Pons (tissue), 1 donor: ENCODE measurements around the gene MPZL2.

Experiments used
- DNase-seq: peaks from one replicate; pipeline ENCODE4 v3.0.0-alpha.2; 2016; ENCODE audit warnings: low spot score

The MPZL2 gene

DNA sequence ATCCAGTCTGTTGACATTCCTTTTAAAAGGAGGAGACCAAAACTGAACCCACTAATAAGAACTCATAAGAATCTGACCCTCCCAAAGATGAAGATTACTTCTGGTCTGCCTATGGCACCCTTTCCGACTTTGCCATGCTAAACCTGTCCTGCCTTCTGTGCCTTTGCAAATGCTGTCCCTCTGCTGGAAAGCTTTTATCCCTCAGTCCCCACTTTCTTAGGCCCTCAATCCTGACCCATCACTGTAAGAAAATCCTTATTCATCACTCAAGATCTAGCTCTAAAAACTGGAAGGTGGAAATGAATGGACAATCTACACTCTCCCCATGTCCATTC is 22.4 kb downstream of the MPZL2 start:
- DNase-seq = no peak

DNA sequence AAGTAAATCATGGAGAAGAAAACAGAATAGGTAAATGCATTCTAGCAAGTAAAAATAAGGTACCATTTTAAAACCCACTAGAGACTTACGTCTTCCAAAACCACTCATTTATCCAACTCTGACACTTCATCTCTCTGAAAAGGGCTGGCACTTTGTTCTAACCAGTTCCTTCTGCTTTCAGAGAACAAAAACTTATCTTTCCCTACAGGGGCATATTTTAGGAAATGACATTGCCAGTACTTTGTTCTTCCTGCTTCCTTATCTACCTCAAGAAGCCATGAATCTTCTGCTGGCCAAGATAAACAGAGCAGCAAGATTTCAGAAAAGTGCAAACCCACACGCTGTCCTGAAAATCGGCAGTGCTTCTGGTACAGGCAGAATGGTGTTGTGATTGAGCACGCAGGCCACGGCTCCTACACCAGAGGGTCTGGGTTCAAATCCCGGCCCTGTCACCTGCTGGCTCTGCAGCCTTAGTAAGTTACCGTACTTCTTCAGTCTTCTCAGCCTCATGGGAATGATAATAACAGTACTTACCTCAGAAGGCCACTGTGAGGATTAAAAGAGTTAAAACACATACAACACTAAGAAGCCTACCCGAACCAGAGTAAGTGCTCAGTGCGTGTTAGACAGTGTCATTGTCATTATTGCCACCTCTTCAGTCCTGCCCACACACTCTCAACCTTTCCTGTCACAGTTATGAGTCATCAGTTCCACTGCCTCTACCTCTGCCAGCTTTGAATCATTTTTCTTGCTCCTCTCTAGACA is 22.9 kb downstream of the MPZL2 start:
- DNase-seq = peak; percentile 17

DNA sequence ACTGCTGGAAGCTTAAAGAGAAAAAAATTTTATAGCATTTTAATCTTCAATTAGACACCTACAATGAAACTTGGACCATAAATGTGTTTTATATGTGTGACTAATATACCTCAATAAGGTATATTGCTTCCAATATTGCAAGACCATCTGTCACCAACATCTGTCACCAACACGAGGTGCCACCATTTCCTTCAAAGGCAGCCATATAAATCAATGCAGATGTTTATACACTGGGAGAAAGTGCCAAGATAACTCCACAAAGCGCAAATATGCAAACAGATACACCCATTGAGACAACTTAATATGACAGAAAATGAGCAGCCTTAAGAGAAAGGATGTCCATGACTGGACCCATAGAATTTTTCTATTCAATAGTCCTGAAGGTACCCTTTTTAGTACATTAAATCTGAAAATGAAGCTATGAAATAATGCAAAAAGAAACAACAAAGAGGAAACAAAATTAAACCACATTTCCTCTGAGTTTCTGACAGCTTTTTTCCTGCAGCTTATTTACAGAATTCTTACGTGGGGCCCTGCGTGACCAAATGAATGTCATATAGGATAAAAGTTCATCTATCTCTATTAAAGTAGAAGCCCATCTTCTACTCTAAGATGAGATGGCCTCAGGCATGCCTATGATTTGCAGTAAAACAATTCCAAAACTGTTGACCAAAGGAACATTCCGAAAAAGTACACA is 24.4 kb downstream of the MPZL2 start:
- DNase-seq = no peak

DNA sequence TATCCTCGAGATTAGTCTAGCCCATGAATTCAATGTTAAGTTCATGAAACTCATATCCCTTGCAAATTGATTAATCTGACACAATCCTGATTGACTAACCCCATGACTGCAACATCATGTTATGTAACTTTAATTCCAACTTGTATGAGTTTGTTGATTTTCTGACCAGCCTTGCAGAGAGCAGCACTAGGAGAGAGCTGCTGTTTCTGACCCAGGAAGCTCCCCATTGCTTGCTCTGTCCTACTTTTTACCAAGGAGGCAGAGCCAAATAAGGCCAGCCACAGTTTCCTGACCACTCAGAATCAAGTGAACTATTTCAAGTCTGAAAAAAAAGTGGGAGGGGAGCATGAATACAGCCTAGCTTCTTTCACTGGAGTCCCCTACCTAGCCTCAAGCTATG is 25.2 kb downstream of the MPZL2 start:
- DNase-seq = no peak

DNA sequence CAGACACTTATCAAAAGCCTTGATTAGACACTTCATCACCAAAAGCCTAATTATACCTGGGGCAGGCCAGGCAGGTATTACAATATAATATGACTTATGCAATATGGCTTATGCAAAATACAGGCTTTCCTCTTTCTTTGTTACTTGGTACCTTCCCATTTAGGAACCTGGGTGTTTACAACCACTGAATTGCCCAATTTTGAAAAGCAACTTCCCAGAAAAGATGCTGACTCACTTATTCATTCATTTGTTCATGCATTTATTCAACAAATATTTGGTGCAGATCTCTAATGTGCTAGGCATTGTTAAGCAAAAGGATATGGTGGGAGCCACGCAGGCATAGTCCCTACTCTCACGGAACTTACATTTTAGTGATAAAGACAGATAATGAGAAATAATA is 25.7 kb downstream of the MPZL2 start:
- no peak for DNase-seq

DNA sequence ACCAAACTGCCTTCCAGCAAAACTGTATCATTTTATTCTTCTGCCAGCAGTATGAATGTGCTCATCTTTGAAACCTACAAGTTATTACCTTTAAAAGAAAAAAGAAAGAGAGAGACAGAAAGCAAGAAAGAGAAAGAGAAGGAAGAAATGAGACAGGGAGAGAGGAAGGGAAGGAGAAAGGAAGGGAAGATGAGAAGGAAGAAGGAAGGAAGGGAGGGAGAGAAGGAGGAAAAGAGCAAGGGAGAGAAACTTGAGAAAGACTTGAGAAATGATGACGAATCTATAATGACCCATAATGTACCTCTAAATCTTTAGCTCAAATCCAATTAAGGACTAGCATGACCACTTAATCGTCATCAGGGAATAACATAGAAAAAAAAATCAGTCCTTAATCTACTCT is 27.9 kb downstream of the MPZL2 start:
- DNase-seq = no peak

DNA sequence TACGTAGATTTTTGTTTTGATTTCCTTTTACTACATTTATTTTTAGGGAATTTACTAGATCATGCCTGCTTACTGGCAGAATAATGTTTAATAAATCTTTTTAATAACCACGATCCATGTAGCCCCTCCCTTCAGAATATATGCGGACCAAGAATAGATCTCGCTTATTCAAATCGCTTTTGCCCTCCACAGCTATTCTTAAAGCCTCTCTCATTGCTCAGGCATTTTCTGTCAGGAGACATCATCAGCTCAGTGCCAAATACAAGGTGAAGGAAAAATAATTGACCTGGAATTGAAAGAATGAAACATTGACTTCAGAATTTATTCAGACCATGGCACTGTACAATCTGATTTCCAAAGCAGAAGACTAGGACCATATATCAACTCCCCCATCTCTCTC is 29.3 kb downstream of the MPZL2 start:
- DNase-seq = no peak

DNA sequence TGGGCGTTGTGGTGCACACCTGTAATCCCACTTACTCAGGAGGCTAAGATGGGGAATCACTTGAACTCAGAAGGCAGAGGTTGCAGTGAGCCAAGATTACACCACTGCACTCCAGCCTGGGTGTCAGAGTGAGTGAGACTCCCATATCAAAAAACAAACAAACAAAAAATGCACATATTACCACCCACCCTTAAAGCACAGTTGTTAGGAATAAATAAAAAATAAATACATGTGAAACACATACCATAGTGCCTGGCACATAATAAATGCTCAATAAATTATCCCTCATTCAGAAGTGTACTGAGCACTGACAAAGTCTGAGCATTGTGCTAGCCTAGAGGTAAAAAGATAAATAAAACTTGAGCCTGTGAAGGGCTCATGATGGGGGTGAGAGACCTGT is 30.2 kb downstream of the MPZL2 start:
- DNase-seq = no peak

DNA sequence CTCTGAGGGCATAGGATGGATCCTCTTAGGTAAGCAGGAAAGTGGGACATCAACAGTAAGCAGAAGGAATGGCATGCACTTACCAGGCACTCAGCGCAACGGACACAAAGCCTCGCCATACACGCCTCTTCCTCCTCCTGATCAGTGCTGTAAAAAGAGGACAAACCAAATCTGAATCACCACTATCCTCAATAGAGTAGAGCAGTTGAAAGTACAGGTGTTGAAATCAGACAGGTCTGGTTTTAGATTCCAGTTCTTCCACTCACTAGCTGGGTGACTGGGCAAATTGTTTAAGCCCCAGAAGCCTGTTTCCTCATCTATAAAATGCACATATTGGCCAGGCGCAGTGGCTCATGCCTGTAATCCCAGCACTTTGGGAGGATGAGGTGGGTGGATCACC is 30.7 kb downstream of the MPZL2 start:
- no peak for DNase-seq

DNA sequence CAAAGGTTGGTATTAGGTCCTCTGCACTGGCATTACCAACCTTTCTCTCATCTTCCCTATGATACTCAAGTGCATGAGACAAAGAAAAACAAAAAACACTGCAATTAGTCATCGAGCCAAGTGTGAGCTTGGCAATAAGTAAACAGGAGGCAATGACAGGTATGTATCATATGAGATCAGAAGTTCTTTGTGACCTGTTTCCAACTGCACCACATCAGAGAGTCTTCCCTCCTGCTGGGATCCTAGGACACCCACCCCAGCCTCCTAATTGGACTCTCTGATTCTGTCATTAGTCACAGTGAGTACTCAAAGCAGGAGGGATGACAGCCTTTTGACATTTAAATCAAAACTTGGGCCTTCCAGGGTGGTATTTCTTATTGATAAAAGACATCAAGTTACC is 31.4 kb downstream of the MPZL2 start:
- DNase-seq = no peak

DNA sequence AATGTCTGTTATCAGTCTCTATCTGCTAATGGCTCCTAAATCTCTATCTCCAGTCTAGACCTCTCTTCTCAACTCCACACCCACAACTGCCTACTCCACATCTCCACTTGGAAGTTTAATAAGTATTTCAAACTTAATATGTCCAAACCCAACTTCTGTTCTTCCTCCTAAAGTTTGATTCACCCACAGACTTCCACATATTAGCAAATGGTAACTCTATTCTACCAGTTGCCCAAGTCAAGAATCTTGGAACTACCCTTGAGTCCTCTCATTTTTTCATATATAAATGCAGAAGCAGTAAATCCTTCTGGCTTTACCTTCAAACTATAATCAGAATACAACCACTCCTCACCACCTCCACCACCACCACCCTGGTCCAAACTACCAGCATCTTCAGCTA is 32.6 kb downstream of the MPZL2 start:
- DNase-seq = no peak

DNA sequence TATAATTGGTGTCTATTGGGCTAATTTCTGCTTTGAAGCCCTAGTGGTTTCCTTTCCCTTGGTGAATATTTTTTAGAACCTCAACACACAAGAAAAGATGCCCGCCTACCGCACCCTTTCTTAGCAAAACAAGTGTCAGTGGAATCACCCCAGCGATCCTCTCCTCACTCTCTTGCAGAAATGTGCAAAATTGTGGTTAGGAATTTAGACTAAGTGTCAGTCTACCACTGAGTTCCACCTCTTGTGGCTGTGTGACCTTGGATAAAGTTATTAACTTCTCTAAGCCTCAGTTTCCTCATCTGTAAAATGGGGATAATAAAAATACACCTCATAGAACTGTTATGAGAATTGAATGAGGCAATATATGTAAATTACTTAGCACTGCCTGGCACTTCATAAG is 34.0 kb downstream of the MPZL2 start:
- no peak for DNase-seq

DNA sequence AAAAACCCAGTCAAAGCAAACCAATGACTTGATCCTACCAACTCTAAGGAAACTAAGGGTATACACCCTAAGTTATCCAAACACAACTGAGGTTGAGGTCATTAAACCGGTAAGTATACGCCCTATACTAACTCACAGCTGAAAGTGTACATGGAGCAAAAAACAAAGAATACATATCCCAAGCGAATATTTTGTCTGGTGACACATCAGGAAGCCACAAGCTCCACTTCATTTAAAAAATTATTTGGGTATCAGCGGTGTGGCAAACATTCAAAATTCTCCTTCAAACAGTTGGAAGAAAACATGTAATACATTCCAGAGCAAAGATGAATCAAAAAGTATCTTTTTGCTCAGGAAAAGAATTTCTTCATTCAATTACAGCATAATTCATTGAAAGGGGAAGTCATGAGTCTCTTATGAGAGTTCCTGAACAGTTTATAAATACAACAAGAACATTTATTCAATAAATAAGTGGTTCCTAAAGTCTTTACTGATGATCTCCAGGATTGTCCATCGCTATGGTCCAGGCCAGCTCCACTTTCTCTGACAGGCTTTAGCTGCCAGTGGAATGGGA is 34.7 kb downstream of the MPZL2 start:
- no peak for DNase-seq

DNA sequence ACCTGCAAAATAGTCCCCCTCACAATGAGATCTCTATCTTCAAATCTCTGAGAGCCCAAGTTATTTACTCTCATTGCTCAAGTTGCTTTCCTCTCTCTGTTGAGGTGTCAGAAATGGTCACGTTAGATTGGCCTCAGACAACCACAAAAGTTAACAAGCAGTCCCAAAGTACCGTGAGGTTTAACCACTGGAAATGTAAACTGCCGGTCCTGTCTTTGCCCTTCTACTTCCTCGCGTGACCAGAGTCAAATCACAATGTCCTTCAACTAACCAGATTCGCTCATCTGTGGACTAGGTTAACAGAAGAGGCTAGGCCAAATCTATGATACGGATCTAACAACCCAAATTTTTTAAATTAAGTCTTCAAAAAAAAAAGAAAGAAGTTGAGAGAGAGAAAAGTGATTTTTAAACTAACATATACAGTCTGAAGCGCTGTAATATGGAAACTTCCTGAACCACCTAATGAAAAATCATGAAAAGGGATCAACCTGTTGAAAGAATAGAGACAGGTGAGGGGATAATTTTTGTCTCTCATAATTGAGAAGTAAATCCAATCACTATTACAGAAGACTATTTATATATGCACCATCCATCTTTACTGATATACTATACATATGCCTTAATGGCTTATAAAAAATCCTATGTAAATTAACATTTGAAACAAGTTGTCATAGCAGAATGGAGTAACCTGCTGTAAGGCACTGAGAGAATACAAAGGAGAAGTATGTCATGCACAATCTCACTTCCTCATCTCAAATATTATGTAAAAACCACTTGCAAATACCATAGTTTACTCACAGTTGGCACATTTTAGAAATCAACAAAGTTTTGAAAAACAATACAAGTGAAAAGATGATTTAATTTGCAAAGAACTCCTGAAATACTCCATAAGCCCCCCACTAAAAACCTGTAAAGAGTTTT is 36.0 kb downstream of the MPZL2 start:
- DNase-seq = peak; percentile 8

DNA sequence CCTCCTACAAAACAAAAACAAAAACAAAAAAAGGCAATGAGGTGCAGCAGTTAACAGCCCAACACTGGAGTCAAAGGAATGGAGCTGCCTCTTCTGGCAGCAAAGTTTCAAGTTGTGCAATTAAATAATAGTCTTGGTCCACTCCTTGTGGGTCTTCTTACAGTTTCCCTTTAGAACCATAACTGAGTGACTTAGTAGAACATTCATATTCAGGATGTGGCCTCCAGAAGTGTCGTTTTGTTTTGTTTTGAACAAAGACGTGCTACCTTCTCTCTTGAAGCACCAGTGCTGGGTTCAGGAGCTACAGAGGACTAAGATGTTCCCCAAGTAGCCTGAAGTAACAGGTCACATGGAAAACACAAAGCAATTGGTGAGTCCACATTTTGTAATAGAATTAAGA is 37.3 kb downstream of the MPZL2 start:
- DNase-seq = no peak

DNA sequence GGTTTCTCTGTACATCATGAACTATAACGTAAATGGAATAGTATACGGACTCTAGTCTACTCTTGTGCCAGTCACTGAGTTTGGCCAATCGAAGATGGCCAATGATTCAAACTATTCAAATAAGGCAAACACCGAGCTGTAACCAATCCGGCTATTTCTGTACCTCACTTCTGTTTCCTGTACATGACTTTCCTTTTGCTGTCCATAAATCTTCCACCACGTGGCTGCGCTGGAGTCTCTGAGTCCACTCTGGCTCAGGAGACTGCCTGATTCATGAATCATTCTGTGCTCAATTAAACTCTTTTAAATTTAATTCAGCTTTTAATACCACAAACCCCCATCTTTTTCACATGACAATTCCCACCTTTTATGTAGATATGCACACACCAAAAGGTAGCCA is 37.8 kb downstream of the MPZL2 start:
- peak; percentile 9 for DNase-seq

DNA sequence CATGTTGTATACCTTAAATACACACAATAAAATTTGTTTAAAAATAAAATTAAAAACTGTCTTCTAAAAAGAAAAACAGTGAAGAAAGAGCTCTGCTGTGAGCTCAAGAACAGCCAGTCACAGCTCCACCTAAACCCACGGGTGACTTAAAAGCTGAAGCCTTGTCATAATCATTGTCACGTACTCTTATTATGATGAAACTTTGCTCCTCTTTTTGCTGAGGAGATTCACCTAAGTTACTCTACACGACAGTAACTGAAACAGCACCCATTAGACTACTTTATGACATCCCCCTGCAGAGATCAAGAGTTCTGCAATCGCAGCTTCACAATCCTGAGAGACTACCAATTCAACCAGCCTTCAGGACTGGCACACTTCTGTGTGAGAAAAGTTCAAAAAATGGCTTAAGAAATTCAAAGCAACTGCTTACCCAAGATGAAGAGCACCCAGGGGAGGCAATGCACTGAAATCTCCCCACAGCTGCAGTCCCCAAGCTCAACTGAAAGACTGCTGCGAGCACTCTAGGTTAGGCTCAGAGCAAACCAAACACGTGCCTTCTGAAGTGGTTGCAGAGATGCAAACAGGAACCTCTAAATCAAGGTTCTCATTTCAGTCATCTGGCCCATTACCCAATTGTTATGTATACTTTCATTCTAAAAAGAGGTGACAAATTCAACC is 39.4 kb downstream of the MPZL2 start, which contains the start of gene JAML:
TSS of gene JAML (minus strand) at position 501 of the 678 bp plus-strand sequence. CDS start 10,145 bp downstream, outside the sequence.
- no peak for DNase-seq

DNA sequence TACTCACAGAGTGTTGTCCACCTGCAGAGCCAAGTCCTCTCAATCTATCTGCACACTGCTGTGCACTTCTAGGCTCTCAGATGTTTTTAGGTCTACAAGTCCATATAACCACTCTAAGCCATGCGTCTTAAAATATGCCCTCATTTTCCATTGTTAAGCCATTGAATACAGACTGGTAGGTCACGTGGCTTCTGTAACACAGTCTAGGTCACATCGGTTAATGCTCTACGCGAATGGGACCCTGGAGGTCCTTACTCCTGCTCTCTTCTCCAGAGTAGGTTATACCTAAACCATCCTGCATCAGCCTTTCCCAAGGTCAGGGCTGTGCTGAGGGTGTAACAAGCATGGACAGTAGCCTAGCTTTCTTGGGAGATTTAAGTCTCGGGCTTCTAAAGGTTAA is 40.1 kb downstream of the MPZL2 start:
- DNase-seq = no peak

DNA sequence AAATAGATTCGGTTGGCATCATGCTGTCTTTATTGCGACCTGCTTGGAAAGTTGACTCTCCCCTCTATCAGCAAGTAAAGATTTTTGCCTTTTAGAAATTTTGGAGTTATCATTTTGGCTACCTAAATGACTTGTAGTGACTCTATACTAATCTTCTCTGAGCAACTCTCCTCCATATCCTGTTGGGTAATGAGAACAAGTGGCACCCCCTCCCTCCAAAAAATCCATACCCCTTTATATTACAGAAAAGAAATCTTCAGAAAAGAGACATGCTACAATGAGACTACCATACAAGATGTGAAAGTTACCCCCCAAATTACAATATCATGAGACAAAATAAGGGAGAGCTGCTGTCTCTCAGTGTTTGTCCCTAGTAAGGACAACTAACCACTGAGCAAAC is 40.5 kb downstream of the MPZL2 start:
- no peak for DNase-seq

DNA sequence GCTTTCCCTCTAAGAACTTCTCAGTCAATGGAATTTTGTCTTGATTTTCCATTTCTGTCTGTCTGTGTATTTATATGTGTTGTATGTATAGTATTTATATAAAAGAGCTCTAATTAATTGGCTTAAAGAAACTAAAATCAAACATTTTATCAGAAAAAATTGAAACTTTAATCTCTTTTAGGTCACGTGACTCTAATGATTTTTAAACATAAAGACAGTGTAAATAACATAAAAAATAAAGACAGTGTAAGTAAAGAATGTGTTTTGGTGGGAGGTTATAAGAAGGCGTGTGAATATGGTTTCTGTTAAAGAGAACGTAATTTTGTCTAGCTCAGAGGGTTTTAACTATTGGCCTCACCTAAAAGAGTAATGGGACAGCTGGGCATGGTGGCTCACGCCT is 41.7 kb downstream of the MPZL2 start:
- DNase-seq = no peak

DNA sequence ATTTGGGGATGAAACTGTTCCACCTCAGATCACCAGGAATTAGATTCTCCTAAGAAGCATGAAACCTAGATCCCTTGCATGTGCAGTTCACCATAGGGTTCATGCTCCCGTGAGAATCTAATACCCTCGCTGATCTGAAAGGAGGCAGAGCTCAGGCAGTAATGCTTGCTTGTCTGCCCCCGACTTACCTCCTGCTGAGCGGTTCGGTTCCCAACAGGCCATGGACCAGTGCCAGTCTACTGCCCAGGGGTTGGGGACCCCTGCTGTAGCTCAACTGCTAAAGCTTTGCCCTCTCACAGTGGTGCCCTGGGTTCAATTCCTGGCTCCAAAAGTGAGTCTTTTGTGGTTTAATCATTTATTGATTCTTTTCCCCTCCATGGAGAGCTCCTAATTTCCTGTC is 42.7 kb downstream of the MPZL2 start:
- no peak for DNase-seq

DNA sequence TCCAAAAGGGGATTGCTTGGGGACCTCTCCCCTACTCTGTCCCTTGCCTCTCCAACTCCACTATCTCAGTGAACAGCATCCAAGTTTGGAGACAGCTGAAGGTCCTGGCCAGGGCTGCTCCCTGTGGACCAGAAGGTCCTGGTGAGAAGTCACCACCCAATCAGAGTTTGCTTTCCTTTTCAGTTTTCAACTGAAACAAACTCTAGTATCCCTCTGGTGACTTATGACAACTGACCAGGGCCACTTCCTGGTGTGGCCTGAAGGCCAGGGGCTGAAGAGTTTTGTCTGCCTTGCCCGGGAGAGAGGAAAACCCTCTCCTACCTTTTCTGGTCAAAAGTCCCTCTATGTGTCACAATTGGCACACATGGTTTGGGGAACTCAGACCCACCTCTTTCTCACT is 44.4 kb downstream of the MPZL2 start:
- no peak for DNase-seq
